HG02884 (cell line): Measurements from ENCODE around the gene TRIM45.
"Not testable (repeated sequence)": the region's sequence is repeated elsewhere in the genome, so short reads cannot be mapped to it uniquely, and the experiment has no call there.

Experiments used
- ATAC-seq: cut with Tn5 transposase; IDR thresholded peaks from one replicate; pipeline ENCODE4 v1.9.1; 2021; ENCODE audit warnings: mild to moderate bottlenecking, moderate library complexity; ENCODE audit not compliant: unreplicated experiment

TRIM45 gene, protein sequence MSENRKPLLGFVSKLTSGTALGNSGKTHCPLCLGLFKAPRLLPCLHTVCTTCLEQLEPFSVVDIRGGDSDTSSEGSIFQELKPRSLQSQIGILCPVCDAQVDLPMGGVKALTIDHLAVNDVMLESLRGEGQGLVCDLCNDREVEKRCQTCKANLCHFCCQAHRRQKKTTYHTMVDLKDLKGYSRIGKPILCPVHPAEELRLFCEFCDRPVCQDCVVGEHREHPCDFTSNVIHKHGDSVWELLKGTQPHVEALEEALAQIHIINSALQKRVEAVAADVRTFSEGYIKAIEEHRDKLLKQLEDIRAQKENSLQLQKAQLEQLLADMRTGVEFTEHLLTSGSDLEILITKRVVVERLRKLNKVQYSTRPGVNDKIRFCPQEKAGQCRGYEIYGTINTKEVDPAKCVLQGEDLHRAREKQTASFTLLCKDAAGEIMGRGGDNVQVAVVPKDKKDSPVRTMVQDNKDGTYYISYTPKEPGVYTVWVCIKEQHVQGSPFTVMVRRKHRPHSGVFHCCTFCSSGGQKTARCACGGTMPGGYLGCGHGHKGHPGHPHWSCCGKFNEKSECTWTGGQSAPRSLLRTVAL

GRCh38 chr1:117121589-117122329 is at the start of gene TRIM45:
Gene TRIM45 (minus strand): TSS chr1:117121749. CDS start chr1:117121201, 548 bp downstream.
- ATAC-seq: peak; percentile 86

DNA sequence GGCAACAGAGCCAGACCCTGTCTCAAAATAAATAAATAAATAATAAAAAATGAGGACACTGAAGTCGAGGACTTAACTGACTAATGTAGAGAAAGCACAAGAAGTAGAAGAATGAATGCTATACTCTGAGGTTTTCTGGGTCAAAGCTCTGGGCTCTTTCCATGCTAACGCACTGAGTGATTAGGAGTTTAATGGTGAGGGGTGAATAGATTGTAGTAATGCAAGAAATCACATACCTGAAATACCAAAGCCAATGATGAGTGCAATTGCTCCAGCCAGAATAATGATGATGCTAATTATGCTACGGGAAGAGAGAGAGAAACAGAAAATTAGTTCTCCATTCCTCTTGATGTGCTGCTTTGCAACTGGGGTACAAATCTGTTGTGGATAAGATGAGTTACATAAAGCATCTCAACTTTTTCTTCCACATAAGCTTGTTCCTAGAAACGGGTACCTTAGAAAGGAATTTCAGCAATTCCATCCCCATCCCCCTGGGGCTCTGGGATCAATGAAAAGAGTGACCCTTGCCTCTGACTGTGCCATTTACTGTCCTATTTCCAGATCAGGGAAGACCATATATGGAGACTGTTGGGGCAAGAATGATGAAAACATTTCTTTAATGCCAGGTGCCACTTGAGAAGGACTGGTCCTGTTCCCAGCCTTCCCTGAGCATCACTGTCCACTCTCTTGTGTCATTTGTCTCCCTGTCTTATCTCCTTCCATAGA is 48.5 kb upstream of the TRIM45 start:
- ATAC-seq: no peak

- no peak for ATAC-seq
These were observed 45.9 kb upstream of the TRIM45 start for GRCh38 chr1:117167402-117167801.

- ATAC-seq: no peak
These were observed 44.5 kb upstream of the TRIM45 start for GRCh38 chr1:117166076-117166475.

DNA sequence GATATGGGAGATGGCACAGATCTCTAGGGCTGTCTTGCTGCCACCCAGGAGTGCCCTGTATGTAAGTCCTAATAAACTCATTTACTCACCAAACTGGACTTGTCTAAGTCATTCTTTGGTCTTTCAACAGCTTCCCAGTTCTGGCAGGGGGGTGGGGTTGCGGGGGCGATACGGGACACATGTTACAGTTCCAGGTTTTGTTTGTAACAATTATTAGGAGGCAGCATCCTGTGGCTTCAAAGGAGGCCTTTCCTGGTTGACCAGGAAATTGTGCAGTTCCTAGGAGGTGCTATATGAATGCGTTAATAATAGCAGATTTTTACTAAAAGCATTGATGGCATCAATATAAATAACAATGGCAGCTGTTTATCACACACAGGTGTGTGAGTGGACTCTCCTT is 42.7 kb upstream of the TRIM45 start:
- ATAC-seq: no peak

GRCh38 chr1:117162816-117163215 is 41.3 kb upstream of the TRIM45 start:
- no peak for ATAC-seq

- no peak for ATAC-seq
These were observed 40.3 kb upstream of the TRIM45 start for GRCh38 chr1:117161887-117162286.

GRCh38 chr1:117151305-117151704 is 29.8 kb upstream of the TRIM45 start:
- not testable (repeated sequence) for ATAC-seq

GRCh38 chr1:117150316-117150715 is 28.8 kb upstream of the TRIM45 start:
- ATAC-seq: no peak

GRCh38 chr1:117147856-117148588 is 26.5 kb upstream of the TRIM45 start:
- no peak for ATAC-seq

- no peak for ATAC-seq
These were observed 25.8 kb upstream of the TRIM45 start for GRCh38 chr1:117147341-117147831.

DNA sequence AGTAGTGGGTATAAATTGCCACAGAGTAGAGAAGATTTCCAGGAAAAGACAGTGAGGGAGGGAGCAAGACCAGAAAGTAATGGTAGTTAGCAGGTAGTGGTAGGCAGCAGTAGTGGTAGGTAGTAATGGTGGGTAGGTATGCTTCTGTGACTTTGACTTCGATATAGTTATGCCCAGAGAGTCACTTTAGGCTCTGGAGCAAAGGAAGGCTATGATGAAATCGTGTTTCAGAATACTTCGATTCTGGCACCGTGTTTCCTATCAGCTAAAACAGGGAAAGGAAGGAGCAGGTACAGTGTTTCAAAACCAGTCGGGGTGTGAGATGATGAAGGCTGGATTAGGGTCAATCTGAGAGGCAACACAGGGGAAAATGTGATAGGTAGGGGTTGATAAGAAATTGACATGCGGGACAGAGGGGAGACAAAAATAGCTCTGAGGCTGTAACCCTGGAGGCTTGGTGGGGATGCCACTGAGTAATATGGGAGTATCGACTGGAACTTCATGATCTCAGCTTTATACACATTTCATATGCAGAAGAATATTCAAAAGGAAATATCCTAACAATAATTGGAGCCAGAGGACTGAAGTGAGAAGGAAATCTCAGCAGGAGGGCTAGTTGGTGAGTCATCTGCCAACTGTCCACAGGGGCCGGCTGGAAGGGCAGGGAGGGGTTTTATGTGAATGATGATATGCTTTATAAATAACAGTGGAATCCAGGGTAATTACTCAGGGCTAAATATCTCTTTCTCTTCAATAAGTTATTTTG is 25.2 kb upstream of the TRIM45 start:
- no peak for ATAC-seq

- ATAC-seq: no peak
These were observed 24.5 kb upstream of the TRIM45 start for GRCh38 chr1:117146072-117146471.

DNA sequence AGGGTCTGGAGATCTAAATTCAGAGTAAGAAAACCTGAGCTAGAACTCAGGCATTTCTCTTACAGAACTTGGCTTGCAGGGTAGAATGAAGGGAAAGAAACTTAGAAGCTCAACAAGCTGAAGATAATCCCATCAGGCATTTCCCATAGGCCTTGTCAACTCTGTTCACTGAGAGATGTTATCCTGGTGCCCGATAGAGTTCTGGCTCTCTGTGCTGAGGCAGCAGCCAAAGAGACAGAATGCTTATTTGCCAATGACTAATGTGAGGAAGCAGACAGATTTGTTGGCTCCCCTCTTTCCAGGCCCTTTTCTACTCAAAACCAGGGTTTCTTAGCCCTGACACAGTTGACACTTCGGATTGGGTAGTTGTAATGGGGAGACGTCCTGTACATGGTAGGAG is 22.3 kb upstream of the TRIM45 start:
- ATAC-seq: no peak

GRCh38 chr1:117143172-117143571 is 21.6 kb upstream of the TRIM45 start:
- no peak for ATAC-seq

GRCh38 chr1:117142200-117142599 is 20.7 kb upstream of the TRIM45 start:
- no peak for ATAC-seq

DNA sequence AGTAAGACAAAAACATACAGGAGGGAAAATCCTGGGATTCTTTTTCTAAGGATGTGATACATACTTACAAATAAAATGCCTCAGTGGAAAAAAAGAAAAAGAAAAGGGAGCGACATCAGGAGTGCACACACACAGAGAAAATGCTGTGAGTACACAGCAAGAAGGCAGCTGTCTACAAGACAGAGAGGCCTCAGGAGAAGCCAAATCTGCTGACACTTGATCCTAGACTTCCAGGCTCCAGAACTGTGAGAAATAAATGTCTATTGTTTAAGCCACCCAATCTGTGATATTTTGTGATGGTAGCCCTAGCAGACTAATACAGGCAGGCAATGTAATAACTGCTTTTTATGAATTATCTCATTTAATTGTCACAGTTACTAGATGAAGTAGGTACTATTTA is 17.0 kb upstream of the TRIM45 start:
- ATAC-seq: no peak

- ATAC-seq: no peak
These were observed 16.6 kb upstream of the TRIM45 start for GRCh38 chr1:117138106-117138505.

GRCh38 chr1:117137281-117137855 is 15.8 kb upstream of the TRIM45 start:
- ATAC-seq: no peak
